ENCODE data around the gene COMTD1. TPM values are rescaled to one million over a fixed set of nuclear protein-coding genes. Genes with fewer than 3 reads are reported as not detected.
"Not testable (repeated sequence)": the region's sequence is repeated elsewhere in the genome, so short reads cannot be mapped to it uniquely, and the experiment has no call there.

COMTD1 gene
- total and polyA plus RNA-seq, 10 of the 15 experiments (the other 5 are each of a cell fraction or from before 2014, with no cell fraction given): 0.39 to 64.3 (median 26.0) TPM

DNA sequence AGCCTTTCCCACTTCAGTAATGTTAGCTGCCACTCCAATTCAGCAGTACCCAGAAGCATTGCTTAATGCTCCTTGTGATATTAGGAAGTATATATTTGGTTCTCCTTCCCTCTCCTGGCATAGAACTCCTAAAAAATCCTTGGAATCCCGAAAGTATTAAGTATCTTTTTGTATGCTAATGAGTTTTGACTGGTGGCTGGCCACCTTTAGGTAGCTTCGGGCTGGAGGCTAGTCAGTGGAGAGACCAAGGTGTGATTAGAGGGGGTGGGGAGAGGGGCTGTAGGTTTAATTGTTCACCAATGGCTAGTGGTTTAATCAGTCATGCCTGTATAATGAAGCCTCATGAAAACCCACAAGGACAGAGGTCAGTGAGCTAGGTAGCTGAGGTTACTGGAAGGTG, 12.2 kb downstream of the COMTD1 start:
- Histone ChIP-seq H2AFZ (ENCODE audit: control insufficient read depth, low read depth, low read length) (no peak overlapping the region), H3K9me3 (replicated peaks; ENCODE audit: control insufficient read depth, insufficient read depth, low read length) (no peaks in the 10 kb centered on the region), H3K4me1 (ENCODE audit: control insufficient read depth, insufficient read depth, low read length) (peaks cover 3% of the 10 kb centered on the region), H3K4me3 (no peak overlapping the region), H3K79me2 (ENCODE audit: control insufficient read depth, insufficient read depth, low read length) (peaks cover 32% of the 10 kb centered on the region), H3K9ac (ENCODE audit: control insufficient read depth, insufficient read depth, low read length) (no peak overlapping the region), H3K4me2 (ENCODE audit: control insufficient read depth, insufficient read depth) (no peak overlapping the region), H4K20me1 (ENCODE audit: control insufficient read depth, insufficient read depth) (peaks cover 2% of the 10 kb centered on the region; the same call in 1 of the 2 replicates), H3K27me3 (replicated peaks in 1 of 2; ENCODE audit: control insufficient read depth in 2 of 2, insufficient read depth in 2 of 2, low read length in 1 of 2) (no peaks in the 10 kb centered on the region), H3K27ac (ENCODE audit: control insufficient read depth, insufficient read depth) (no peak overlapping the region), H3K36me3 (ENCODE audit: control insufficient read depth in 2 of 2, insufficient read depth in 2 of 2, low read length in 1 of 2) (peaks cover 12 to 40% of the 10 kb centered on the region in 2 experiments)
- SMC1A ChIA-PET (ENCODE audit: uncharacterized antibody, unreplicated experiment): interaction anchor here (0.7 to 1.8 kb wide), 5 partner anchors 8 to 46 kb away, joined by 3 to 5 read pairs (median 3); partner anchors contain the start of gene COMTD1
- WGBS (ENCODE audit: insufficient coverage, insufficient replicate concordance, low lambda C conversion rate, missing lambda C conversion rate): 76% methylated on average over 2 of the region's 2 CpGs
- intact Hi-C loops (cut with micrococcal nuclease; ENCODE audit: unreplicated experiment) (no loop called here), in situ Hi-C loops (cut with MboI) (no loop called here)
- RAD21 ChIA-PET (ENCODE audit: unreplicated experiment): interaction anchor here (2.3 kb wide), 1 partner anchor 12 kb away, joined by 5 read pairs; the partner anchor contains the start of gene COMTD1
- DNase-seq (ENCODE audit: low read depth, low spot score) (no peak), ATAC-seq (no peak; the same call in 1 of the 3 replicates), FAIRE-seq (no peak)
- TF ChIP-seq SUZ12 (IDR thresholded peaks at IDR 0.05; ENCODE audit: unreplicated experiment): no peak
- no TSS peak for BruUV-seq (replicated peaks)
- CTCF ChIA-PET: interaction anchor here (0.7 to 5.2 kb wide), 4 partner anchors 13 to 980 kb away, joined by 4 to 32 read pairs (median 6); partner anchors contain the start of gene COMTD1
- POLR2A ChIA-PET: interaction anchor here (0.5 to 2.0 kb wide), 3 partner anchors 12 to 25 kb away, joined by 4 to 11 read pairs (median 5); partner anchors contain the start of gene VDAC2

DNA sequence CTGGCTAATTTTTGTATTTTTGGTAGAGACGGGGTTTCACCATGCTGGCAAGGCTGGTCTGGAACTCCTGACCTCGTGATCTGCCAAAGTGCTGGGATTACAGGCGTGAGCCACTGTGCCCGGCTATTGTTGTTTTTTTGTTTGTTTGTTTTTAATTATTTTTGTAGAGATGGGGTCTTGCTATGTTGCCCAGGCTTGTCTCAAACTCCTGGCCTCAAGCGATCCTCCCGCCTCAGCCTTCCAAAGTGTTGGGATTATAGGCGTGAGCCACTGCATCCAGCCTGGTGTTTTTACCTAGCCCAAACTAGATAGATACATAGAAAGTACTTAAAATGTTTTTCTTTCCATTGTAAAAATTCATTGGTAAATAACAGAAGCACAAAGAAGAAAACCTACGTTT, 14.3 kb downstream of the COMTD1 start:
- ATAC-seq; CTCF ChIA-PET; H3K27ac ChIP-seq (ENCODE audit: control insufficient read depth, insufficient read depth); H2AFZ ChIP-seq (ENCODE audit: control insufficient read depth, low read depth, low read length); POLR2A ChIA-PET; H3K4me1 ChIP-seq (ENCODE audit: control insufficient read depth, insufficient read depth, low read length); H3K4me3 ChIP-seq; FAIRE-seq; in situ Hi-C loops (cut with MboI); H3K4me2 ChIP-seq (ENCODE audit: control insufficient read depth, insufficient read depth); H3K9me3 ChIP-seq (replicated peaks; ENCODE audit: control insufficient read depth, insufficient read depth, low read length); H3K27me3 ChIP-seq (replicated peaks in 1 of 2; ENCODE audit: control insufficient read depth in 2 of 2, insufficient read depth in 2 of 2, low read length in 1 of 2); DNase-seq (ENCODE audit: low read depth, low spot score); H3K9ac ChIP-seq (ENCODE audit: control insufficient read depth, insufficient read depth, low read length); intact Hi-C loops (cut with micrococcal nuclease; ENCODE audit: unreplicated experiment); BruUV-seq (replicated peaks); H4K20me1 ChIP-seq (ENCODE audit: control insufficient read depth, insufficient read depth); RAD21 ChIA-PET (ENCODE audit: unreplicated experiment): not testable (repeated sequence)
- Histone ChIP-seq H3K36me3 (ENCODE audit: control insufficient read depth in 2 of 2, insufficient read depth in 2 of 2, low read length in 1 of 2) (peaks cover 12 to 43% of the 10 kb centered on the region in 2 experiments), H3K79me2 (ENCODE audit: control insufficient read depth, insufficient read depth, low read length) (peaks cover 33% of the 10 kb centered on the region)
- WGBS (ENCODE audit: insufficient coverage, insufficient replicate concordance, low lambda C conversion rate, missing lambda C conversion rate): 85% methylated on average over 8 of the region's 8 CpGs
- SMC1A ChIA-PET (ENCODE audit: uncharacterized antibody, unreplicated experiment): interaction anchor here (0.9 to 1.6 kb wide), 2 partner anchors 9 to 10 kb away, joined by 3 to 7 read pairs; partner anchors contain the start of gene VDAC2

Measured in GM12878 (cell line).